HG02798 (cell line): ENCODE data around the gene NUDT16L1.
"Not testable (repeated sequence)": the region's sequence is repeated elsewhere in the genome, so short reads cannot be mapped to it uniquely, and the experiment has no call there.

Source experiments
- ATAC-seq: cut with Tn5 transposase; IDR thresholded peaks from one replicate; pipeline ENCODE4 v1.9.1; 2021; ENCODE audit warnings: mild to moderate bottlenecking; ENCODE audit not compliant: unreplicated experiment, poor library complexity

NUDT16L1 gene

GRCh38 chr16:4706871-4707270 lies 13.5 kb downstream of the NUDT16L1 start:
- ATAC-seq = no peak

GRCh38 chr16:4709481-4709880 lies 16.1 kb downstream of the NUDT16L1 start:
- ATAC-seq = no peak

- no peak for ATAC-seq
Measured at GRCh38 chr16:4713663-4714501, 20.5 kb downstream of the NUDT16L1 start.

GRCh38 chr16:4714996-4715395 lies 21.6 kb downstream of the NUDT16L1 start:
- ATAC-seq = no peak

GRCh38 chr16:4718466-4718865 lies 25.1 kb downstream of the NUDT16L1 start:
- ATAC-seq = no peak

- ATAC-seq = no peak
Measured at GRCh38 chr16:4723071-4723767, 29.9 kb downstream of the NUDT16L1 start.

GRCh38 chr16:4724661-4725270 lies 31.4 kb downstream of the NUDT16L1 start:
- no peak for ATAC-seq

GRCh38 chr16:4726616-4727015 lies 33.3 kb downstream of the NUDT16L1 start:
- ATAC-seq = no peak

GRCh38 chr16:4728676-4729075 lies 35.3 kb downstream of the NUDT16L1 start:
- ATAC-seq = no peak

- ATAC-seq = no peak
Measured at GRCh38 chr16:4729876-4730275, 36.5 kb downstream of the NUDT16L1 start.

- no peak for ATAC-seq
Measured at GRCh38 chr16:4733211-4733742, 39.9 kb downstream of the NUDT16L1 start.

- ATAC-seq = no peak
Measured at GRCh38 chr16:4733747-4734062, 40.3 kb downstream of the NUDT16L1 start.

GRCh38 chr16:4734063-4734729 lies 40.8 kb downstream of the NUDT16L1 start, which contains the start of the genes ANKS3 and DNAAF8:
Gene ANKS3 (minus strand): TSS chr16:4734271. CDS start chr16:4730149, 4,122 bp downstream.
Gene DNAAF8 (plus strand): TSS chr16:4734537. CDS start chr16:4736515, 1,978 bp downstream.
- peak; percentile 83 for ATAC-seq

- ATAC-seq = peak; percentile 67
Measured at GRCh38 chr16:4734730-4735535, 41.6 kb downstream of the NUDT16L1 start.

GRCh38 chr16:4736546-4736945 lies 43.2 kb downstream of the NUDT16L1 start:
- ATAC-seq = no peak

GRCh38 chr16:4737545-4737944 lies 44.2 kb downstream of the NUDT16L1 start:
- ATAC-seq = no peak

- ATAC-seq = not testable (repeated sequence)
Measured at GRCh38 chr16:4738370-4738769, 45.0 kb downstream of the NUDT16L1 start.

GRCh38 chr16:4743226-4743878 lies 50.0 kb downstream of the NUDT16L1 start:
- no peak for ATAC-seq
